Right hindlimb (tissue), 1 donor: ENCODE results near the gene CCDC70.

Experiments
- DNase-seq: peaks from one replicate; pipeline ENCODE4 v3.0.0-alpha.2; 2018

The CCDC70 gene

GRCh38 chr13:51912091-51912490, 50.3 kb downstream of the CCDC70 start:
- no peak for DNase-seq

- no peak for DNase-seq
Observed at GRCh38 chr13:51912511-51913225, 50.9 kb downstream of the CCDC70 start.

DNA sequence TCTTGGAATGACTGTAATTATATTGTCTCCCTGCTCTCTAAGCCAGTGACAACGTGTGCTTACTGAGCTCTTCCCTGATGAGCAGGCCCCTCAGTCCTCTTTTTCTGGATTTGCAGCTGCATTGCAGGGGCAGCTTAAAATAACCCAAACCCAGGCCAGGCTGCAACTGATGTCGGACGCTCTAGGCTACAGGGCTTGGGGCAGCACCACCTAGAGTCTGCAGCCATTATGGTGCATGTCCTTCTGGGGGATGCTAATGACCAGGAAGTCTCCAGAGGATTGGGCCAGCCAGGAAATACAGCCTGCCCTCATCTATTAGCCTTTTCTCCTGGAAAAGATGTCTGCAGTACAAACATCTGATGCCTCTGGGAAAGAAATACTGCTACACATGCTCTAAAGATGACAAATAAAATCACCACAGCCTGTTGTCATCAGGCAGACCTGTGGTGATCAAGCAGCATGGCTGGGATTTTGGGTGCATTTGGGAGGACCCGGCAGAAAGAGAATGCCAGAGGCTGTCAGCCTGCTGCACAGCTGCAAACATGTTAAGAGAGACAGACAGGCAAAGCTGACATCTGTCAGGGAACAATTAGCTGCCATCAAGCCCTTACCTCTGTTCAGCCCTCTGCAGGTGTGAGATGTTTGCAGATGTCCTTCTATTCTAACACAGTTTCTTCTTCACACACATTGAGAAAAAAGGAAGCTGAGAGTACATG, 51.8 kb downstream of the CCDC70 start:
- no peak for DNase-seq

DNA sequence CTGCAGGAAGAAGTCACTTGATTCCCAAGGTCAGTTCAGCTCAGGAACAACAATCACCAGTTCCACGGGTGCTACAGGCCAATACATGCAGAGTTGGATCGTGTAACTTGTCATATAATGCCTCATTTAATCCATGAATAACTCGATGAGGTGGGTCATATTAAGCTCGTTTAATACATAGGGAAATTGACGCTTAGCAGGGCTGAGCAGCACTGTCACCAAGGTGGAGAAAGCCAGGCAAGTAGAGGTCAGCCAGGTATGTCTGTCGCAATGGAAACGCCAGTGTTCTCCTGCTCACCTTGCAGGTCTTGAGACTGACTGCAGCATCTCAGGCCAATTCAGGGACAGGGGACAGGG, 52.3 kb downstream of the CCDC70 start:
- DNase-seq: no peak
